ENCODE data around the gene CHRNA10. TPM values are rescaled to one million over a fixed set of nuclear protein-coding genes. Genes with fewer than 3 reads are reported as not detected.

CHRNA10 gene
- total and polyA plus RNA-seq, 4 donors, result 0.10 to 1.7 (median 0.36) TPM

- Histone ChIP-seq H3K36me3 (ENCODE audit: control insufficient read depth in 4 of 4, insufficient read depth in 3 of 4, low read depth in 1 of 4, low read length in 3 of 4) (peaks cover 17 to 70% (median 44%) of the 10 kb centered on the region in 4 donors), H3K27me3 (ENCODE audit: control insufficient read depth in 4 of 4, insufficient read depth in 4 of 4, low read length in 3 of 4) (no peaks in the 10 kb centered on the region), H3K9ac (ENCODE audit: low read depth in 1 of 2, low read length in 2 of 2) (no peak overlapping the region), H3K4me3 (ENCODE audit: low read depth in 1 of 3, low read length in 3 of 3) (no peak overlapping the region), H3K4me1 (ENCODE audit: control insufficient read depth in 4 of 4, insufficient read depth in 4 of 4, low read length in 3 of 4) (peaks cover 0 to 5% (median 0%) of the 10 kb centered on the region in 4 donors), H3K9me3 (ENCODE audit: control insufficient read depth in 4 of 4, low read length in 3 of 4) (no peaks in the 10 kb centered on the region), H3K27ac (ENCODE audit: low read depth in 1 of 2, low read length in 2 of 2) (no peak overlapping the region)
- TF ChIP-seq REST (IDR thresholded peaks at IDR 0.05) (no peak), NR2F2 (IDR thresholded peaks at IDR 0.05) (no peak), HNF4A (conservative IDR thresholded peaks at IDR 0.05) (no peak), SP1 (IDR thresholded peaks at IDR 0.05) (no peak), TAF1 (conservative IDR thresholded peaks at IDR 0.05) (no peak), MAX (IDR thresholded peaks at IDR 0.05) (no peak), YY1 (IDR thresholded peaks at IDR 0.05) (no peak)
- no peak for DNase-seq (ENCODE audit: low spot score)
- WGBS, result 51% methylated on average over 2 of the region's 2 CpGs
These were observed 13.6 kb upstream of the CHRNA10 start for GRCh38 chr11:3684819-3685172.

GRCh38 chr11:3684129-3684818 lies 13.1 kb upstream of the CHRNA10 start:
- H3K27me3 ChIP-seq (ENCODE audit: control insufficient read depth in 4 of 4, insufficient read depth in 4 of 4, low read length in 3 of 4), result no peaks in the 10 kb centered on the region
- H3K9me3 ChIP-seq (ENCODE audit: control insufficient read depth in 4 of 4, low read length in 3 of 4), result no peaks in the 10 kb centered on the region
- no peak overlapping the region for H3K27ac ChIP-seq (ENCODE audit: low read depth in 1 of 2, low read length in 2 of 2)
- no peak for DNase-seq (ENCODE audit: low spot score)
- H3K4me3 ChIP-seq (ENCODE audit: low read depth in 1 of 3, low read length in 3 of 3), result no peak overlapping the region
- TF ChIP-seq HNF4A (conservative IDR thresholded peaks at IDR 0.05) (no peak), NR2F2 (IDR thresholded peaks at IDR 0.05) (peak; percentile 12)
- peaks cover 16 to 71% (median 49%) of the 10 kb centered on the region in 4 donors for H3K36me3 ChIP-seq (ENCODE audit: control insufficient read depth in 4 of 4, insufficient read depth in 3 of 4, low read depth in 1 of 4, low read length in 3 of 4)
- WGBS, result 92% methylated on average over 12 of the region's 12 CpGs
- no peak overlapping the region for H3K9ac ChIP-seq (ENCODE audit: low read depth in 1 of 2, low read length in 2 of 2)
- H3K4me1 ChIP-seq (ENCODE audit: control insufficient read depth in 4 of 4, insufficient read depth in 4 of 4, low read length in 3 of 4), result peaks cover 0 to 5% (median 0%) of the 10 kb centered on the region in 4 donors

GRCh38 chr11:3683039-3683438 lies 11.9 kb upstream of the CHRNA10 start:
- TF ChIP-seq ATF3 (IDR thresholded peaks at IDR 0.05) (no peak), HNF4A (conservative IDR thresholded peaks at IDR 0.05) (no peak), MAX (IDR thresholded peaks at IDR 0.05) (no peak), CTCF (IDR thresholded peaks at IDR 0.05; ENCODE audit: low read depth, low read length, missing input control) (no peak), GABPA (IDR thresholded peaks at IDR 0.05 in 1 of 2, conservative IDR thresholded peaks at IDR 0.05 in 1 of 2) (no peak), FOXA2 (IDR thresholded peaks at IDR 0.05) (no peak), JUND (IDR thresholded peaks at IDR 0.05) (no peak), SP1 (IDR thresholded peaks at IDR 0.05) (no peak), YY1 (IDR thresholded peaks at IDR 0.05) (no peak), ZBTB33 (IDR thresholded peaks at IDR 0.05) (no peak), EGR1 (IDR thresholded peaks at IDR 0.05; ENCODE audit: low read depth in 2 of 2) (no peak), TAF1 (conservative IDR thresholded peaks at IDR 0.05) (no peak), NR2F2 (IDR thresholded peaks at IDR 0.05) (no peak), HNF4G (IDR thresholded peaks at IDR 0.05) (no peak), FOXA1 (IDR thresholded peaks at IDR 0.05) (no peak)
- peaks cover 17 to 77% (median 58%) of the 10 kb centered on the region in 4 donors for H3K36me3 ChIP-seq (ENCODE audit: control insufficient read depth in 4 of 4, insufficient read depth in 3 of 4, low read depth in 1 of 4, low read length in 3 of 4)
- no peak for DNase-seq (ENCODE audit: low spot score)
- no peaks in the 10 kb centered on the region for H3K27me3 ChIP-seq (ENCODE audit: control insufficient read depth in 4 of 4, insufficient read depth in 4 of 4, low read length in 3 of 4)
- no peak overlapping the region for H3K9ac ChIP-seq (ENCODE audit: low read depth in 1 of 2, low read length in 2 of 2)
- peaks cover 0 to 5% (median 0%) of the 10 kb centered on the region in 4 donors for H3K4me1 ChIP-seq (ENCODE audit: control insufficient read depth in 4 of 4, insufficient read depth in 4 of 4, low read length in 3 of 4)
- H3K27ac ChIP-seq (ENCODE audit: low read depth in 1 of 2, low read length in 2 of 2), result no peak overlapping the region
- no peak overlapping the region for H3K4me3 ChIP-seq (ENCODE audit: low read depth in 1 of 3, low read length in 3 of 3)
- no peaks in the 10 kb centered on the region for H3K9me3 ChIP-seq (ENCODE audit: control insufficient read depth in 4 of 4, low read length in 3 of 4)
- 97% methylated on average over 9 of the region's 9 CpGs for WGBS

All from liver (tissue), 9 donors.